HG02610 (cell line): ENCODE measurements around the gene IPO13.

Experiments
- ATAC-seq: cut with Tn5 transposase; IDR thresholded peaks from one replicate; pipeline ENCODE4 v1.9.1; 2021; ENCODE audit warnings: mild to moderate bottlenecking, moderate library complexity; ENCODE audit not compliant: unreplicated experiment

The IPO13 gene

GRCh38 chr1:43951021-43951985, 4.6 kb downstream of the IPO13 start:
- no peak for ATAC-seq

- ATAC-seq: no peak
Measured at GRCh38 chr1:43952731-43953346, 6.1 kb downstream of the IPO13 start.

DNA sequence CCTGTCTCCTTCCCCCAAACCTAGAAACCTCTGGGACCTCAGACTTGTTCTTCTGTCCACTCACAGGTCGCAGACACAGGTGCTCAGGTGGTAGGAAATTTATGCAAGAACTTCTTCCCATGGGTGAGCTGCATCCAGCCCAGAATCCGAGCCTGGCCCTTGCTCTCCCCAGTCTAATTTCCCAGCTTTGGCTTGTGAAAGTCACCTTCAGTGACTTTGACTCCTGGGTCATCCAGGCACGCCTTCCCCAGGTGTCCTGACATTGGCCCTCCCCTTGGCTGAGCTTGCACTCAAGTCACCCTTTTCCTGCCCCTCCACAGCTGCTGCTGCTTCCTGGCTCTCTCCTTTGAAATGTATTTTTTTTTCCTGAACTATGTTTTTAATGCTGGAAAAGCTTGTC, 6.6 kb downstream of the IPO13 start:
- ATAC-seq: no peak

DNA sequence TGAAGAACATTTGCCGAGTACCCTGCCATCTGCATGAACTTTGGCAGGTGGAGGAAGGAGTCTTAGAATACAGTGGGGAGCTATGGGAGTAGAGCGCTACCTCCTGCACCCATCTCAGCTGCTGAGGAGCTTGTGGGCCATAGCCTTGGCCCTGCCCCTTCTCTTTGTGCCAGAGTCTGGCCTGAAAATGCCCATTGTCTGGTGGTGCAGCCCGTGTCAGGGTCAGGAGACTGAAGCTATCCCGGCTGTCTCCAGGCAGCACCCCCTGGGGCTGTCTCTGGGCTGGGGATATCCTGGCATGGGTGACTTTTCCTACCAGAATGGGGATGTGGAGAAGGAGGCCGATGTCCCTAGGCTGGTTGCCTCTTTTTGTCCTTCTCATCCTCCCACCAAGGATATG, 7.3 kb downstream of the IPO13 start:
- ATAC-seq: no peak

DNA sequence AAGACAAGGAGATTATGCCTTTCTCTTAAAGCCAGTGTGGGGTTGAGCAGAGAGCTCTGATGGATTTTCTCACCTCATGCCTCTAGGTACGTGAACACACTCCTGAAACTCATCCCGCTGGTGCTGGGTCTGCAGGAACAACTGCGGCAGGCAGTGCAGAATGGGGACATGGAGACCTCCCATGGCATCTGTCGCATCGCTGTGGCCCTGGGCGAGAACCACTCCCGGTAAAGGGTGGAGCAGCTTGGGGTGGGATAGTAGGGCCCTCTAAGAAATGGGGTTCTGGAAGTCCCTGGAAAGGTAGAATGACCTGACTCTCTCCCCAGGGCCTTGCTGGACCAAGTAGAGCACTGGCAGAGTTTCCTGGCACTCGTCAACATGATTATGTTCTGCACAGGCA, 9.5 kb downstream of the IPO13 start:
- no peak for ATAC-seq

- ATAC-seq: no peak
Measured at GRCh38 chr1:43957407-43958040, 10.8 kb downstream of the IPO13 start.

DNA sequence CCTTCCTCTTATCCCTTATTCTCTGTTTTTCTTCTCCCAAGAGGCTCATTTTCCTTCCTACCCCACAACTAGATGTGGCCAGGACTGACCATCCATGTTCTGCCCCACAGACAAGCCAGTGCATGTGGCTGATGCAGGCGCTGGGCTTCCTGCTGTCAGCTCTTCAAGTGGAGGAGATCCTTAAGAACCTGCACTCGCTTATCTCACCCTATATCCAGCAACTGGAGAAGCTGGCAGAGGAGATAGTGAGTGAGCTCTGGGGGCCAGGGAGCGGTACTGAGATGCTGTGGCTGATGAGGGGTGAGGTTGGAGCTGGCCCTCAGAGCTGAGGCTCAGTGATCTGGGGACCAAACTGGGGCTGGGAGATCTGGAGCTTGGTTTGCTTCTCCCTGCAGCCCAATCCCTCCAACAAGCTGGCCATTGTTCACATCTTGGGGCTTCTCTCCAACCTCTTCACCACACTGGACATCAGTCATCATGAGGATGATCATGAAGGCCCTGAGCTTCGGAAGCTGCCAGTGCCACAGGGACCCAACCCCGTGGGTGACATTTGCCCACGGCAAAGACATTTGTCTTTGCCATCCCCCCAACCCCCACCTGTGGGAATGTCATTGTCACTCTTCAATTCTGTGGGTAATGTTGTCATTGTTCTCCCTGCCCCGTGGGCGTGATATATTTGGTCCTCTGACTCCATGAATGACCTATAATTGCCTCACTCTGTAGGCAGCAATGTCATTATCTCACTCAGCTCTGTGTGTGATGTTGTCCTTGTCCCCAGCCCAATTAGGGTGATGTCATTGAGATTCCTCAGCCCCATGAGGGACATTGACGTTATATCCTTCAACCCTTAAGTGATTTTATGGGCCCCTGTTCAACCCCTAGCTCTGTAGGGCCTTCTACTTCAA, 11.9 kb downstream of the IPO13 start:
- ATAC-seq: no peak

- ATAC-seq: no peak
Measured at GRCh38 chr1:43960798-43961197, 14.0 kb downstream of the IPO13 start.

DNA sequence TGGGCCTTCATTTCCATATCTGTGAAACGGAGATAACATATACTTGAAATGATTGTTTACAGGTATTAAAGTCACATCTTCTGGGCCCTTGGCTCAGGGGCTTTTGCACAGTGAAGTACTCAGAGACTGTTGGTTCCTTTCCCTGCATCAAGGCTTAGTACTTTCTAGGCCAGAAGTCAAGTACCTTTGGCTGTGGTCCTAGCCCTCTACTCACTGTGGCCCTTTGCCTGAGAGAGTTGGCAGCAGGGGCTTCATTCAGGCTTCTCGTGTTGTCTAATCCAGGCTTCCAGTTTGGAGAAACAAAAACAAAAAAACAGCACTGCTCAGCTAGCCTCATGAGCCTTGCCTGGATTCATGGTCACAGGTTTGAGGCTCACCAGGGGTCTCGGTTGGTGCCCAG, 14.9 kb downstream of the IPO13 start:
- ATAC-seq: no peak

DNA sequence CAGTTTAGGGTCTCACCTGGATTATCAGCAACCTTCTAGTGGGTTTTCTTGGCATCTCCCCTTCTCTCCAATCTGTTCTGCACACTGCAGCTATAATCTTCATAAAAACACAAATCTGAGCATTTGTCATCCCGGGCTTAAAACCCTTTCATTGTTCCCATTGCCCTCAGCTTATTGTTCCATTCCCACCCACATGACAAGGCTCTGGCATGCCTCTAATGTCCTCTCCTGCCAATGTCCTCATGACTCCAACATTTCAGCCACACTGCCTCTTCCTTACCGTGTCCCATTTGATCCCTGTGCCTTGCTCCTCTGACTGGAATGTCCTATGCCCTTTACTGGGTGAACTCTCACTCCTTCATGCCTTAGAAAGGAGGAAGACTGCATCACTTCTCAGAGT, 15.6 kb downstream of the IPO13 start:
- ATAC-seq: no peak

DNA sequence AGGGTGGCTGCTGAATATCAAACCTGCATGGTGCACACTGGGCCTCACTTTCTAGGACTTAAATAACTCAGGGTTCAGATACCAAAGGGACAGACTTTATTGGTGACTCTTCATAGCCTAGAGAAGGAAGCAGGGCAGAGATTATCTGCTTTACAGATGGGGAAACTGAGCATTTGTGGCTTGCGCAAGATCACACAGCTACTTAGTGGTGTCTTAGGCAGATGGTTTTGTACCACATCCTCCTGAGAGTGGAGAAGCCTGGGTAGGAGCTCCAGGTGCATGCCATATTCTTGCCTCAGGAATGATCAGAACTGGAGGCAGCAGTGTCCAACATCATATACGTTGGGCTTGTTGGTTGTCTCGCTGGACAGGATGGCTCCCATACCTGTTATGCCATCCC, 16.3 kb downstream of the IPO13 start:
- ATAC-seq: no peak

- ATAC-seq: no peak
Measured at GRCh38 chr1:43963890-43964289, 17.1 kb downstream of the IPO13 start.

- no peak for ATAC-seq
Measured at GRCh38 chr1:43965316-43965715, 18.6 kb downstream of the IPO13 start.

GRCh38 chr1:43968348-43968948, 21.7 kb downstream of the IPO13 start:
- no peak for ATAC-seq

GRCh38 chr1:43969416-43969745, 22.6 kb downstream of the IPO13 start:
- ATAC-seq: no peak

- peak; percentile 88 for ATAC-seq
Measured at GRCh38 chr1:43969746-43970466, 23.2 kb downstream of the IPO13 start, which contains the start of gene DPH2. DPH2 (plus strand) TSS chr1:43970010; CDS start chr1:43970176, 166 bp downstream.

DNA sequence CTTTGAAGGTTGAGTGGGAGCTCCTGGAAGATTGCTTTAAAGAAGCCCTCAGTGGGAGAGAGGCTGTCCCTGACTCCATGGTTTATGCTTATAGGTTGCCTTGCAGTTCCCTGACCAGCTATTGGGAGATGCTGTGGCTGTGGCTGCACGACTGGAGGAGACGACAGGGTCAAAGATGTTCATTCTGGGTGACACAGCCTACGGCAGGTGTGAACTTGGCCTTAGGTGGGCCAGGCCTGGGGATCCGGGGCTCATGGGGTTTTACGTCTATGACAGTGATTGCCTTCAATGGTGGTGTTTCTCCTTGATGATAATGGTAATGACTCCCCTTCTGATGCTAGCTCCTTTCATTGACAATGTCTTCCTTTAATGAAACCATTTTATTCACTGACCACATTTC, 23.8 kb downstream of the IPO13 start:
- no peak for ATAC-seq

DNA sequence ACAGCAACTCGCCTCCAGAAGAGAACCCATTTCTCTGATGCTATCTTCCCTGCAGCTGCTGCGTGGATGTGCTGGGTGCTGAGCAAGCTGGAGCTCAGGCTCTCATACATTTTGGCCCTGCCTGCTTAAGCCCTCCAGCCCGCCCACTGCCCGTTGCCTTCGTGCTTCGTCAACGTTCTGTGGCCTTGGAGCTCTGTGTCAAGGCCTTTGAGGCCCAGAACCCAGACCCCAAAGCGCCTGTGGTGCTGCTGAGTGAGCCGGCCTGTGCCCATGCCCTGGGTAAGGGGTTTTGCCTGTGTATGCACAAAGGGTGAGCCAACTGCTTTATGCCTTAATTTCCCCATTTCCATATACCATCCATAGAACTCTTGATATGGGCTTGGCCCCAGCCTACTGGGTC, 24.2 kb downstream of the IPO13 start:
- ATAC-seq: no peak

DNA sequence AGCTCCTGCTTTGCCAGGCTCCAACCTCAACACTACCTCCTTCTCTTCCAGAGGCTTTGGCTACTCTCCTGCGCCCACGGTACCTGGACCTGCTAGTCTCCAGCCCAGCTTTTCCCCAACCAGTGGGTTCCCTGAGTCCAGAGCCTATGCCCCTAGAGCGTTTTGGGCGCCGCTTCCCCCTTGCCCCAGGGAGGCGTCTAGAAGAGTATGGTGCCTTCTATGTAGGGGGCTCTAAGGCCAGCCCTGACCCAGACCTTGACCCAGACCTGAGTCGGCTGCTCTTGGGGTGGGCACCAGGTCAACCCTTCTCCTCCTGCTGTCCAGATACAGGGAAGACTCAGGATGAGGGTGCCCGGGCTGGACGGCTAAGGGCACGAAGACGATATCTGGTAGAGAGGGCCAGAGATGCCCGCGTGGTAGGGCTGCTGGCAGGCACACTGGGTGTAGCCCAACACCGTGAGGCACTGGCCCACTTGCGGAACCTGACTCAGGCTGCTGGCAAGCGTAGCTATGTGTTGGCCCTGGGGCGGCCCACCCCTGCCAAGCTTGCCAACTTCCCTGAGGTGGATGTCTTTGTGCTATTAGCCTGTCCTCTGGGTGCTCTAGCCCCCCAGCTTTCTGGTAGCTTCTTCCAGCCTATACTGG, 24.7 kb downstream of the IPO13 start:
- no peak for ATAC-seq
